ENCODE measurements around the gene SRCAP. TPM values are rescaled to one million over a fixed set of nuclear protein-coding genes. Genes with fewer than 3 reads are reported as not detected.

Gene SRCAP
- total and polyA plus RNA-seq, 2 of the 8 experiments (the other 6 are each of a cell fraction or from before 2014, with no cell fraction given) = 5.5 to 54.3 TPM

- no peak overlapping the region for H3K27ac ChIP-seq (ENCODE audit: low read depth, low read length)
- 92% methylated on average over 11 of the region's 18 CpGs; no CpG with 5 or more reads in 1 of the 2 experiments for WGBS, 2 experiments (ENCODE audit: extremely low coverage in 1 of 2, insufficient coverage in 1 of 2, insufficient read length in 1 of 2, insufficient replicate concordance in 2 of 2, low coverage in 1 of 2, low lambda C conversion rate in 2 of 2, missing lambda C conversion rate in 1 of 2)
- H3K27me3 ChIP-seq (replicated peaks in 1 of 4; ENCODE audit: control insufficient read depth in 3 of 4, extremely low read depth in 1 of 4, insufficient read depth in 3 of 4, low read length in 3 of 4) = peaks cover 0 to 19% (median 11%) of the 10 kb centered on the region in 4 experiments; a peak in 6 of 7 replicates
- H3K36me3 ChIP-seq (ENCODE audit: control insufficient read depth in 2 of 4, insufficient read depth in 4 of 4, low read length in 3 of 4) = no peaks in the 10 kb centered on the region; a peak in 1 of 8 replicates
- H4K5ac ChIP-seq (ENCODE audit: insufficient read length, low read depth, low read length) = no peak overlapping the region
- no peak overlapping the region for H3K18ac ChIP-seq (ENCODE audit: extremely low read depth, low read length)
- H2BK20ac ChIP-seq (ENCODE audit: low read length) = no peak overlapping the region
- H3K4ac ChIP-seq (replicated peaks; ENCODE audit: insufficient read length, low read depth, low read length) = no peak overlapping the region
- H2BK15ac ChIP-seq (ENCODE audit: low read length) = no peak overlapping the region
- FAIRE-seq = no peak
- no peak overlapping the region for H4K91ac ChIP-seq (replicated peaks; ENCODE audit: insufficient read length, low read length)
- no peak overlapping the region for H3K56ac ChIP-seq (replicated peaks; ENCODE audit: insufficient read length, low read depth, low read length)
- ChIA-PET CTCF (ENCODE audit: partially characterized antibody) (interaction anchor here (0.6 to 8.2 kb wide), 4 partner anchors 9 to 40 kb away, joined by 3 to 48 read pairs (median 6); no protein-coding TSS in a partner anchor), POLR2A (ENCODE audit: partially characterized antibody) (interaction anchor here (0.6 to 1.8 kb wide), 2 partner anchors 14 to 647 kb away, joined by 3 to 5 read pairs; no protein-coding TSS in a partner anchor)
- H3K9ac ChIP-seq (replicated peaks in 1 of 4; ENCODE audit: extremely low read depth in 1 of 4, low read depth in 3 of 4, low read length in 3 of 4) = no peak overlapping the region
- H3K79me2 ChIP-seq (ENCODE audit: control insufficient read depth in 1 of 2, insufficient read depth in 2 of 2, low read length in 2 of 2) = no peaks in the 10 kb centered on the region
- no peak for TF ChIP-seq TEAD4 (IDR thresholded peaks at IDR 0.05; ENCODE audit: low read depth, low read length)
- TF ChIP-seq KDM5A (IDR thresholded peaks at IDR 0.05; ENCODE audit: low read length) = no peak
- no peak for TF ChIP-seq MAFK (IDR thresholded peaks at IDR 0.05; ENCODE audit: low read depth, low read length)
- no peak for TF ChIP-seq TCF12 (IDR thresholded peaks at IDR 0.05; ENCODE audit: low read depth, low read length)
- no peak overlapping the region for H2BK12ac ChIP-seq (ENCODE audit: low read depth, low read length)
- no peak for DNase-seq (ENCODE audit: low read depth in 1 of 2, low spot score in 2 of 2)
- H3K14ac ChIP-seq (ENCODE audit: insufficient read length) = no peak overlapping the region
- no peak overlapping the region for H2AK5ac ChIP-seq (ENCODE audit: low read depth, low read length)
- peaks cover 14% of the 10 kb centered on the region; the same call in 1 of the 2 replicates for H3K23me2 ChIP-seq (ENCODE audit: low read depth, low read length)
- no peak overlapping the region for H2AFZ ChIP-seq (ENCODE audit: low read length)
- H3K4me3 ChIP-seq (ENCODE audit: extremely low read depth in 1 of 4, insufficient read depth in 2 of 4, low read depth in 3 of 4, low read length in 4 of 4) = no peak overlapping the region
- no peak overlapping the region for H2BK5ac ChIP-seq (ENCODE audit: low read depth, low read length)
- H3K9me3 ChIP-seq (ENCODE audit: insufficient read depth in 2 of 2, low read depth in 1 of 2, low read length in 1 of 2) = no peaks in the 10 kb centered on the region
- no peak overlapping the region for H3K23ac ChIP-seq (ENCODE audit: insufficient read length)
- 0 out of 2 replicates have a peak, but pooled peaks cover 2% of the 10 kb centered on the region for H3K79me1 ChIP-seq (ENCODE audit: low read depth, low read length)
- H3K4me2 ChIP-seq (ENCODE audit: insufficient read depth in 1 of 2, low read depth in 2 of 2, low read length in 2 of 2) = no peak overlapping the region
- no peak overlapping the region for H2BK120ac ChIP-seq (replicated peaks; ENCODE audit: low read depth, low read length)
- peaks cover 2 to 5% of the 10 kb centered on the region in 2 experiments for H4K20me1 ChIP-seq (replicated peaks in 1 of 2; ENCODE audit: control insufficient read depth in 1 of 2, insufficient read depth in 2 of 2, low read length in 2 of 2)
- H3K4me1 ChIP-seq (replicated peaks in 1 of 4; ENCODE audit: control insufficient read depth in 3 of 4, insufficient read depth in 4 of 4, low read length in 3 of 4) = peaks cover 0 to 10% (median 5%) of the 10 kb centered on the region in 4 experiments; a peak in 6 of 7 replicates
- H4K8ac ChIP-seq (ENCODE audit: extremely low read depth, insufficient read depth, low read length) = no peak overlapping the region
Measured at GRCh38 chr16:30654856-30655255, 44.1 kb upstream of the SRCAP start.

Measured in H1 (cell line).